IPS DF 4.7 (cell line): ENCODE data around the gene AOC3.
"Not testable (repeated sequence)": the region's sequence is repeated elsewhere in the genome, so short reads cannot be mapped to it uniquely, and the experiment has no call there.

Experiments used
- DNase-seq: peaks from one replicate; pipeline ENCODE4 v3.0.0-alpha.2; 2013; ENCODE audit warnings: low spot score; ENCODE audit errors: extremely low read depth

AOC3 gene

DNA sequence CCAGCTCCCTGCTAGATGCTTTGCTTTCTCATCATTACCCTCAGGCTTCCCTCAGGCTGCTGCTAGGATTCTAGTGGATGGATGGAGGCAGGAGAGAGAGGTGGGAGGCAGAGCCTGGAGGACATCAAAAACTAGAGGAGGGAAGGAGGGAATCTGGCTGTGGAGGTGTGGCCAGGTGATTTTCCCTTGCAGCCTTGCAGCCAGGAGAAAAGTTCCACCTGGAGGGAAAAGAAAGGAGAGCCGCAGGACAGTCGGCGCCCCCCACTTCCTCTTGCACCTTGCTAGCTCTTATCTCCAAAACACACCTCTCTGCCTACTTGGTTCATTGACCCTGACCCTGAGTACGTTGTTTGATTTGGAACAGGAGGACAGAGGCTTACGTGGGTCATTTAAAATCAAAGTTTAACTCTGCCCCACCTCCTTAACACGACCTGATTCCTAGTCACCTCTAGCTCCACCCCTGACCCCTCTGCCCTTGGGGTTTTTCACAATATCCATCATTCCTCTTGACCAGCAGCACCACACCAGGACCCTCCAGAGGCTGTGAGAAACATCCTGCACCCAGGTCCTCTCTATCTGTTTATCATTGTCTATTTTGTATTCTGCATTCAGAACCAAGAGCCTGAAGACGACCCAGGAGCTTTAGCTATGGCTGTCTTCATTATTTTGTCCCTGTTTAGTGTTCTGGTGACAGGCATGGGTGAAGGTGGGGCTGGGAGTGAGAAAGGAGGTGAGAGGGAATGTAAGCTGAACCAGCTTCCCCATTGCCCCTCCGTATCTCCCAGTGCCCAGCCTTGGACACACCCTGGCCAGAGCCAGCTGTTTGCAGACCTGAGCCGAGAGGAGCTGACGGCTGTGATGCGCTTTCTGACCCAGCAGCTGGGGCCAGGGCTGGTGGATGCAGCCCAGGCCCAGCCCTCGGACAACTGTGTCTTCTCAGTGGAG is 15.9 kb downstream of the AOC3 start:
- no peak for DNase-seq

DNA sequence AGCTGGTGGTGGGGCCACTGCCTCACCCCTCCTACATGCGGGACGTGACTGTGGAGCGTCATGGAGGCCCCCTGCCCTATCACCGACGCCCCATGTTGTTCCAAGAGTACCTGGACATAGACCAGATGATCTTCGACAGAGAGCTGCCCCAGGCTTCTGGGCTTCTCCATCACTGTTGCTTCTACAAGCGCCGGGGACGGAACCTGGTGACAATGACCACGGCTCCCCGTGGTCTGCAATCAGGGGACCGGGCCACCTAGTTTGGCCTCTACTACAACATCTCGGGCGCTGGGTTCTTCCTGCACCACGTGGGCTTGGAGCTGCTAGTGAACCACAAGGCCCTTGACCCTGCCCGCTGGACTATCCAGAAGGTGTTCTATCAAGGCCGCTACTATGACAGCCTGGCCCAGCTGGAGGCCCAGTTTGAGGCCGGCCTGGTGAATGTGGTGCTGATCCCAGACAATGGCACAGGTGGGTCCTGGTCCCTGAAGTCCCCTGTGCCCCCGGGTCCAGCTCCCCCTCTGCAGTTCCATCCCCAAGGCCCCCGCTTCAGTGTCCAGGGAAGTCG is 16.8 kb downstream of the AOC3 start:
- DNase-seq, result not testable (repeated sequence)

DNA sequence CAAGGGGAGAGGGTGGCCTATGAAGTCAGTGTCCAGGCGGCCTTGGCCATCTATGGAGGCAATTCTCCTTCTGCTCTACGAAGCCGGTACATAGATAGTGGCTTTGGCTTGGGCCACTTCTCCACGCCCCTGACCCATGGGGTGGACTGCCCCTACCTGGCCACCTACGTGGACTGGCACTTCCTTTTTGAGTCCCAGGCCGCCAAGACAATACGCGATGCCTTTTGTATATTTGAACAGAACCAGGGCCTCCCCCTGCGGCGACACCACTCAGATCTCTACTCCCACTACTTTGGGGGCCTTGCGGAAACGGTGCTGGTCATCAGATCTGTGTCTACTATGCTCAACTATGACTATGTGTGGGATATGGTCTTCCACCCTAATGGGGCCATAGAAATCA is 17.3 kb downstream of the AOC3 start:
- no peak for DNase-seq

DNA sequence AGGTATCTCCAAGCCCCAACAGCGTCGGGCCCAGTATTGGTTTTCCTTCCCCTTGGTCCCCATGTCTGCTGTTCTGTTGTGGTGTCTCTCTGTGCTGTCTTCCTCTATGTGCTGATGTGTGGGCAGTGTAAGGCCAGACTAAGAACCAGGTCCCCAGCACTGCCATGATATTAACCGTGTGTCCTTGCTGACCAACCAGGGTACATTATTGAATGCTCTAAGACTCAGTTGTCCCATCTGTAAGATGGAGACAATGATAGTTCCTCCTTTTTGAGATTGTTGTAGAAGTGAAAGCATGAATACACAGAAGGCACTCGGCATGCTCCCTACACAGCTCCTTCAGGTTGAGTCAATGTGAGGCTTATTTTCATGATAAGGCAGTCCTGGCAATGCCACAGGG is 20.6 kb downstream of the AOC3 start:
- DNase-seq, result no peak

DNA sequence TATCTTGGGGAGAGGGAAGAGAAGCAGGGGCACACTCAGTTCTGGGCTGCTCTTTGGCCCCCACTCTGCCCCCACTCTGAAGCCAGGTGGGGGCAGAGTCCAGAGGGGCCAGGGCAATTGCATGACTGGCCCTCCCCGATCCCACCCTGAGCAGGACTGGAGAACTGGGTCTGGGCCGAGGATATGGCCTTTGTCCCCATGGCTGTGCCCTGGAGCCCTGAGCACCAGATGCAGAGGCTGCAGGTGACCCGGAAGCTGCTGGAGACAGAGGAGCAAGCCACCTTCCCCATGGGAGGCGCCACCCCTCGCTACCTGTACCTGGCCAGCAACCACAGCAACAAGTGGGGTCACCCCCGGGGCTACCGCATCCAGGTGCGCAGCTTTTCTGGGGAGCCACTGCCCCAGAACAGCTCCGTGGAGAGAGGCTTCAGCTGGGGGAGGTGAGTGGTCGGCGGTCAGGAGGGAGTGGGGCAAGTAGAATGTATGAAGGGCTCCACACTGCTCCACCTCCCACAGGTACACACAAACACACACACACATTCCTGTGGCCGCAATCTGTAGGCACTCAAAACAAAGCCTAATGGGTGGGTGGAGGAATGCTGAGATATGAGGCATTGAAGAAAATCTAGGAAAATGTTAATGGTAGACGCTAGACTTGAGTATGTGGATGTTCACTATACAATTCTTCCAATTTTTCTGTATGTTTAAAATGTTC is 21.4 kb downstream of the AOC3 start:
- no peak for DNase-seq

DNA sequence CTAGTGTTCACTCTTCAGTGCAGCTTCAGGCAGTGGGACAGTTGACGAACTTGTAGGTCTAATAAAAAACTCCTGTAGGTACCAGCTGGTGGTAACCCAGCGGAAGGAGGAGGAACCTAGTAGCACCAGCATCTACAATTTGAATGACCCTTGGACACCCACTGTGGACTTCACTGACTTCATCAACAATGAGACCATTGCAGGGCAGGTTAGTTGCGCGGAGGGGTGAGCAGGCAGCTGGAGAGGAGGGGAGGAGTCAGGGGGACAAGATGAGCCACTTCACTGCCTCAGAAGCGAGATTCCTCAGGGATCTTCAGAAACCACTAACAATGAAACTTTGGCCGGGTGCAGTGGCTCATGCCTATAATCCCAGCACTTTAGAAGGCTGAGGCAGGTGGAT is 22.3 kb downstream of the AOC3 start:
- no peak for DNase-seq

DNA sequence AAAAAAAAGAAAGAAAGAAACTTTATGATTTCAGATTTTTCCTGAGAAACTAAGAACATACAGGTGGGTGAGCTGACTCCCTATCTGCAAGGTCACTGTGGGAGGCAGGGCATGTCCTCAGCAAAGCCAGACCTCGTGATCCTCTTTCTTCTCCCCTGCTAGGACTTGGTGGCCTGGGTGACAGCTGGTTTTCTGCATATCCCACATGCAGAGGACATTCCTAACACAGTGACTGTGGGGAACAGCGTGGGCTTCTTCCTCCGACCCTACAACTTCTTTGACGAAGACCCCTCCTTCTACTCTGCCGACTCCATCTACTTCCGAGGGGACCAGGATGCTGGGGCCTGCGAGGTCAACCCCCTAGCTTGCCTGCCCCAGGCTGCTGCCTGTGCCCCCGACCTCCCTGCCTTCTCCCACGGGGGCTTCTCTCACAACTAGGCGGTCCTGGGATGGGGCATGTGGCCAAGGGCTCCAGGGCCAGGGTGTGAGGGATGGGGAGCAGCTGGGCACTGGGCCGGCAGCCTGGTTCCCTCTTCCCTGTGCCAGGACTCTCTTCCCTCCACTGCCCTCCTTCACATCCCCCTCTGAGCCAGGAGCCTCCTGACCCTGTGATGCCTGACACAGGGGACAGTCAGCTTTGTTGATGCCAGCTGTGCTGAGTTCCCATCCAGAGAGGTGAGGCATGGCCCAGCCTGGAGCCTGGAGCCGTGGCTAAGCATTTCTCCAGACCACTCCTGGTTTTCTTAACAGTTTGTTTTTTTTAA is 23.1 kb downstream of the AOC3 start:
- DNase-seq, result not testable (repeated sequence)

DNA sequence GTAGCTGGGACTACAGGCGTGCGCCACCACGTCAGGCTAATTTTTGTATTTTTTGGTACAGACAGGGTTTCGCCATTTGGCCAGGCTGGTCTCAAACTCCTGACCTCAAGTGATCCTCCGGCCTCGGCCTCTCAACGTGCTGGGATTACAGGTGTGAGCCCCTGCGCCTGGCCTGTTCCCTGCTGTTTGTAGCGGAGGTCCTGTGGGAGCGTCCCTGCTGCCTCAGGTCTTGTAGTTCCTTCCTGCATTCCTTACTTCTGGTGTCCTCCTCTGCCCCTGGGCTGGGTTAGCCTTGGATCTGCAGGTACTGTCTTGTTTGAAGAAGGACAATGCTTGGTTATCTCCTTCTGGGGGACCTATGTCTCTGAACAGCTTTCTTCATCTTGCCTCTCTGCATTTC is 26.0 kb downstream of the AOC3 start:
- no peak for DNase-seq

DNA sequence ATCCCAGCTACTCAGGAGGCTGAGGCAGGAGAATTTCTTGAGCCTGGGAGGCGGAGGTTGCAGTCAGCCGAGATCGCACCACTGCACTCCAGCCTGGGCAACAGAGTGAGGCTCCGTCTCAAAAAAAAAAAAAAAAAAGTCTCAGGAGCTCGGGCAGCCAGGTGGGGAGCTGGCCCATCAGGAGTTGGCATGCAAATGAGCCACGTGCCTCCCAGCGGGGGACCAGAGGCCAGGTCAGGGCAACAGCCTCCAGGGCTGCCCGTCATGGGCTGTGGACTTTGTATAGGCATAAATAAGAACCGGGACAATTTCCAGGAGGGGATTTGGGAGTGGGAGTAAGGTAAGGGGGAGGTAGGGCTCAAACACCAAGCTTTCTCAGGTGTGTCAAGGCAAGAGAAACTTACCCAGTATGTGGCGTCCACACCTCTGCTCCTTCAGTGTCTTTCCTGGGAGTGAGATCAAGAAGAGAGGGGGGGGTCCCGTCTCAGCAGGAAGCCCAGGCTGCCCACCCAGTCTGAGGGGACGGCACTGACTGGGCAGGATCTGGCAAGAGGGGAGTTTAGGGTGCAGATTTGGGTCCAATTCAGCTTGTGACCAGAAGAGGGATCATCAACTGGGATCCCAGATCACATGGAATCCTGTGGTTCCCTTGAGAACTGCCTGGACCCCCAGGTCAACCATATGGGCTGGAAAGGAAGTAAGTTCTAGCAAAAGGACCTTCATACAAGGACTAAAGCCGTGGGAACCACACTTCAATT is 27.3 kb downstream of the AOC3 start:
- peak; percentile 44 for DNase-seq

DNA sequence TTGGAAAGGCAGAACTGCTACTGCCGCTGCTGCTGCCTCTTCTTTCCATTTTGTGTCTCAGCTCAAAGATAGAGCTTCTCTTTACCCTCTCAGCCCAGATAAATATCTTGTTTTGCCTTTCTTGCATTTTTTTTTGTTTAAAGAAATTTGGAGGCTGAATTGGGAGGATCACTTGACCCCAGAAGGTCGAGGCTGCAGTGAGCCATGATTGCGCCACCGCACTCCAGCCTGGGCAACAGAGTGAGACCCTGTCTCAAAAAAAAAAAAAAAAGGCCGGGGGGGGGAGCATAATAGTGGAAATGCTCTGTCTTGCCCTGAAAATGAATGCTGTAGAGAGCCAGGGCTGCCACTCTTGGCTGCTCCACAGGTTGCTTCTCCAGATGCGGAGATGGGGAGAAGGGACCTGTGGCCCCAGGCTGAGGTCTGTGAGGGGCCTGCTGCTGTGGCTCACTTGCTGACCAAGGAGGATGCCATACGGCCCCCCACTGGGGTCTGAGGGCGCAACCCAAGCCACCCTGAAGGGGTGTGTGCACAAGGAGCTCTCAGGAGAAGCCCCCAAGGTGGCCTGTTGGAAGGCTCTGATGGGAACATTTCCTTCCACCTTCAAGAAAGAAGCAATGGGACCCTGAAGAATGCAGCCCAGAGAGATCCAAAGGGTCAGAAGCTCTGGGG is 28.1 kb downstream of the AOC3 start:
- DNase-seq, result no peak

DNA sequence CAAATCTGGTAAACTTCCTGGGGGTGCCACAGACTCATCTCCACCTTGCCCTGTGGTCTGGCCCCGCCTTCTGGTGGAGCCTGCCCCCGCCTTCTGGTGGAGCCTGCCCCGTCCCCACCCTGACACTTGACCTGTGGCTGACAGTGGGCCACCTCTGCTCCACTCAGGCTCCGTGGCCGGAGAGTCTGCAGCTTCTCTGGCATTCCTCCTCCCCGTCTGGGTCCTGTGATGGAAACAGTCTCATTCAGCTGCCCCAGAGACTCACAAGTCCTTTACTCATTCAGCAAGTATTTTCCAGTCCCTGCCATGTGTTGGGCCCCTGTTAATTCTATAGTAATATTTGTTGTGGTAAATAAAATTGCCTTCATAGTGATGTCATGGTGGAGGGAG is 28.6 kb downstream of the AOC3 start:
- DNase-seq, result no peak

DNA sequence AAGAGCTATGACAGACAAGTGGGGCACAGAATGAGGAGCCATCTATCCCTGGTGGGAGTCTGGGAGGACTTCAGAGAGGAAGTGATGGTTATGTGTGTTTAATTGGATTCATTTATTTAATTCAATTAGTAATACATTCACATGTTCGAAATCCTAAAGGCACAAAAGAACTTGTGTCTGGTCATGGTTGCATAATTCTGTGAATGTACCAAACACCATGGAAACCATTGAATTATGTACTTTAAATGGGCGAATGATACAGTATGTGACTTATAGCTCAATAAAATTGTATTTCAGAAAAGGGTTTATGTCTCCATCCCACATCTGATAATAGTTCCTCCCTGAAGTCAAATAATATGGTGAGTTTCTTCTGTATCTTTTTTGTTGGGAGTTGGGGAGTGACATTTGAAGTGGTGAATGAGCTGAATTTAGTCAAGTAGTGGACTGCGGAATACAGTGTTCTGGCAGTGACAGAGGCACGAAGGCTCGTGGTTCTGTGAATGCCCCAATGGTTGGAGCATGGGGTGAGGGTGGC is 29.8 kb downstream of the AOC3 start:
- DNase-seq, result no peak

DNA sequence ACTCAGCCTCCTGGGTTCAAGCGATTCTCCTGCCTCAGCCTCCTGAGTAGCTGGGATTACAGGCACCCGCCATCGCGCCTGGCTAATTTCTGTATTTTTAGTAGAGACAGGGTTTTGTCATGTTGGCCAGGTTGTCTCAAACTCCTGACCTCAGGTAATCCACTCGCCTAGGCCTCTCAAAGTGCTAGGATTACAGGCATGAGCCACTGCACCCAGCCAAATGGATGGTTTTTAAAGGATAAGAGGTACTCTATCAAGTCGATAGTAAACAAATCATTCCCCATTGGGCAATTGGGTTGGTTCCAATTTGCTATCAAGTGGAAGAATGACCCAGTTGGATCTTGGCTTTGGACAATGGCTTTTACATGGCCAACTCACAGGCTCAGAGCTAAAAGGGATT is 30.7 kb downstream of the AOC3 start:
- not testable (repeated sequence) for DNase-seq

DNA sequence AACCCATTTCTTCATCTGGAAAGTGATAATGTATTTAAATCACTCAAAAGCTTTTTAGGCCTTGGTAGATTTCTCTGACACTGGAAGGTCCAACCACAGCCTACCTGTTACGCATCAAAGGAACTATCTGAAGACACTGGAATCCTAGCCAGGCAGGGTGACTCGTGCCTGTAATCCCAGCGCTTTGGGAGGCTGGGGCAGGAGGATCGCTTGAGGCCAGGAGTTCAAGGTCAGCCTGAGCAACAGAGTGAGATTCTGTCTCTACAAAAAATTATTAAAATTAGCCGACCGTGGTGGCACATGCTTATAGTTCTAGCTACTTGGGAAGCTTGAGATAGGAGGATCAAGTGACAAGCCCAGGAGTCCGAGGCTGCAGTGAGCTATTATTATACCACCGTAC is 31.2 kb downstream of the AOC3 start:
- DNase-seq, result no peak

DNA sequence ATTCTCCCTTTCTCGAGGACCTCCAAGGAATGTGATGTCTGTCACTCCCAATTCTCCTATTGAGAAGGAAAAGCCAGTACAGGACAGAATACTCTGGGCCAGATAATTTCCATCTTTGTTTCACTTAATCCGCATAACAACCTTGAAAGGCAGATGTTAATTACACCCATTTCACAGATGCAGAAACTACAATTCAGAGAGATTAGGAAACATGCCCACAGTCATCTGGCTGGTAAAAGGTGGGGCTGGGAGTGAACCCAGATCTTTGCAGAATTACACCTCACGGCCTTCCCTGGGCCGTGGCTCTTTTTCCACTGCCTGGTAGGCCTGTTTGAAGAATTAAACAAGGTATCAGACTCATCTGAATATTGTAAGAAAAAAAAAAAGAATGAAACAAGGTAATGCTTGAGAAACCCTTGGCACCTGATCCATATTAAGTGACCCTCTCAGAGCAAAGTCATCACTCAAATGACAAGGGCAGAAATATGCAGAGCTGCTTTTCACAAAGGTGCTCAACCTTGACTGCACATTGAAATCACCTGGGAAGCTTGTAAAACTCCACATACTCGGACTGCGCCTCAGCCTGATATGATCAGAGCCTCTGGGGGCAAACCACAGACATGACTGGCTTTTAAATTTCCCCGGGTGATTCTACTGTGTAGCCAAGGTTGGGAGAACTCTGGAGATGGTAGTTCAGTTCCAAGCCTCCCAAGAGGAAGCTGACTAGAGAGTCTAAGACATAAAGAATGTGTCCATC is 33.0 kb downstream of the AOC3 start:
- no peak for DNase-seq

DNA sequence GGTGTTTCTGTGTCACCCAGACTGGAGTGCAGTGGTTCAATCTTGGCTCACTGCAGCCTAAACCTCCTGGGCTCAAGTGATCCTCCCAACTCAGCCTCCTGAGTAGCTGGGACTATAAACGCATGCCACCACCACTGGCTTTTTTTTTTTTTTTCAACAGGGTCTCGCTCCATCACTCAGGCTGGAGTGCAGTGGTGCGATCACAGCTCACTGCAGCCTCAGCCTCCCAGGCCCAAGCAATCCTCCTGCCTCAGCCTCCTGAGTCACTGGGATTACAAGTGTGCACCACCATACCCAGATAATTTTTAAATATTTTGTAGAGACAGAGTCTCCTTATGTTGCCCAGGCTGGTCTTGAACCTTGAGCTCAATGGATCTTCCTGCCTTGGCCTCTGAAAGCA is 34.8 kb downstream of the AOC3 start:
- not testable (repeated sequence) for DNase-seq

DNA sequence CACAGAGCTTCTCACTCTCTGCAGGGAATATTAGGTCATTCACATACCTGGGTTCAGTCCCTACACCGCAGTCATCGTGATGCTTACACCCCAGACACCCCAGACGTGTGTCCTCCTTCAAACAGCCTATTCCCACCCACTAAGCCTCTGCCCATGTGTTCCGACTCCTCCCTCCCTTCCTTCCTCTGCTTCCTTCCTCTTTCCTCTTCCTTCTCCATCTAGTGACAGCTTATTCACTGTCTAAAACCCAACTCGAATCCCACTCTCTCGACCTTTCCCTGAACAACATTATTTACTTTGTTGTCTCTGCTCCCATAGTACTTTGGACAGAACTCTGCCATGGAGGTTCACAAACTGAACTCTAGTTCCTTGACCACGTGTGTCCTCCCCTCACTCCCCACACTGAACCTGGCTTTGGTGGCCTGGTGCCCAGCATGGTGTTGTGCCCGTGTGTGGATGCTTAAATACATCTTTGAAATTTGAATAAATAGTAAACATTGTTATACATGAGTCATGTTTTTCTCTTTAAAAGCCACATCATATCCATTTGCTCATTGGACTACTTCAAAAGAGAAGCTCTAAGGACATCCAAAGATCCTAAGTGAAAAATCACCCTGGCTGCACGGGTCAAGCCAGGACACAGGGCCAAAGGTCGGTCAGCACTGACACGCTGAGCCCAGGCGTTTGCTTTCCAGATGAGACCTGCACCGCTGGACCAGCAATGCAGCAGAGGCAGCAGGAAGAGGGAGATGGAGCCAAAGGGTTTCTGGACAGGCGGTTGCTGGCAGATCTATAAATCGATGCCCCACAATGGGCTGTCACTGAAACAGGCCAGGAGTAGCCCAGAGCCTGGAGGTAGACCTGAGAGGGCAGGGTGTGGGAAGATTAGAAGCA is 35.5 kb downstream of the AOC3 start:
- DNase-seq, result no peak

DNA sequence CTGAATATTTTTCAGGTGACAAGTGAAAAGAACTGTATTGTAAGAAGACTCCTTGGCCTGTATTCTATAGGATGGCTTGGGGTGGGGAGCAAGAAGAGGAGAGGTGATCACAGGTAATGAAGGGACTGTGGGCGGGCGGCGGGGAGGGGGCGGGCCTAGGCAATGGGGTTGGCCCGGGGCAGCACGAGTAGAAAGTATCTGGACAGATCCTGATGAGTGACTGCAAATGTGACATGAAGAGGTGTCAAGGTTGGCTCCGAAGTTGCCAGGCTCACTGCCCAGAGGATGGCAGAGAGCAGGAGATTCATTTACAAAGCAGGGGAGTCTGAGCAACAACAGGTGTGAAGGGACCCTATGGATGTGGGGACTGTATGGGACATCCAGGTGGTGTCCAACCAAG is 38.8 kb downstream of the AOC3 start:
- no peak for DNase-seq
